NCI-H1092 treated with DMSO at 0.1 percent for 48 hours (cell line): ENCODE measurements around the gene MRPL14.

Source experiments
- DNase-seq: peaks from one replicate; lab custom pipeline; 2025; lab: John Stamatoyannopoulos, UW

MRPL14 gene

DNA sequence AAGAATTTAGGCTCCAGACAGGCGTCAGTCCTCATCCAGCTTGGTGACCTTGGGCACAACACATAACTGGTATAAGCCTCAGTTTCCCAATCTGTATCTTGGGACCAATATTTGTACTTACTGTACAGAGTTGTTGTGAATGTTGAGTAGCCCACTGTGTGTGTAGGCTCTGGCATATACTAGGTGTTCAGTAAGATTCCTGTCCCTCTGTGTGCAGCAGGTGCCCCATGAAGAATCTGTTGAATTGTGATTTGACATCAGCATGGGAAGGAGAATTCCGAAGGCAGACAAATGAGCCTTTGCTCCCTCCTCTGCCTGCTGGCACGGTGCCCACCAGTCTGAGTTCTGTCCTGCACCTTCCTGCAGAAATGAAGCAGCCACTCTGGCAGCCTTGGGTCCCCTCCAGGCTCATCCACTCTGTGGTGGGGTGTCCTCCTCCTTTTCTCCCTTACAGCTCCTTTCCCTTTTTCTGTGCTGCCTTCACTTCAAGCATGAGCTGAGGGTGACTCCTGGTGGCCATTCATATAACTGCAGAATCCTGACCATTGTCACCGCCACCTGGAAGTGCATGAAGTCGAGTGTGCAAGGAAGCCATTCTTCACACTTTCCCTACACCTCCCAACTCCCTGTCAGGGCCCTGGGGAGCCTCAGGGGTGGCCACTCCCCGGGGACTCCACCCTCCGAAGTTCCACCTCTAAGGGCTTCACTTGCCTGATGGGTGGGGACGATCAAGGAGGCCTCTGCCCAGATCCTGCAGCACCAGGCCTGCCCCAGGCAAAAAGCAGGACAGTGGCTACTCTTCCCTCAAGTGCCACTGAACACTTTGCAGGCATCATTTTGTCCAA is 48.2 kb downstream of the MRPL14 start:
- no peak for DNase-seq

DNA sequence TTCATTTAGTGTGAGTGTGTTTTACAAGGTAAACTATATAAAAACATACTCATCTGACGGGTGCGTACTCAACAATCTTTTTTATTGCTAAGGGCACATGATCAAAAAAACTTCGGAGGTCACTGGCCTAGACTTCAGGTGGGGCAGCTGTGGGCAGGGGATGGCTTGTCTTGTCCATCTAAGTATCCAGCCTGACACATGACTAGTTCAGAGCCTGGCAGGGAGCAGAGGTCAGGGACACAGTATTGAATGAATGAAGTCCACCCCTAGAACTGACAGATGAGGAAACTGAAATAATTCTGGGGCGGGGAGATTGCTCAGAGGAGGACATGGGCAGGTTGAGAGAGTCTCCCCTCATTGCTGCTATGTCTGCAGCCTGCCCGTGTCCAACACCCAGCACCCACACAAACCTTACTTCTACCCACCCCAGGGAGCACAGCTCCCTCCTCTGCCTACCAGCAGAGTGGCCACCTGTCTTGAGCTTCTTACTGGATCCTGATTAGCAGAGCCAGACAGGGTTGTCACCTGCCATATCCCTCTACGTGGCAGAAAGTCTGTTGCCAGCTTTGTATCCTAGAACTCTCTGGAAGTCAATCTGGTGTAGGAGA is 48.9 kb downstream of the MRPL14 start:
- DNase-seq: no peak

DNA sequence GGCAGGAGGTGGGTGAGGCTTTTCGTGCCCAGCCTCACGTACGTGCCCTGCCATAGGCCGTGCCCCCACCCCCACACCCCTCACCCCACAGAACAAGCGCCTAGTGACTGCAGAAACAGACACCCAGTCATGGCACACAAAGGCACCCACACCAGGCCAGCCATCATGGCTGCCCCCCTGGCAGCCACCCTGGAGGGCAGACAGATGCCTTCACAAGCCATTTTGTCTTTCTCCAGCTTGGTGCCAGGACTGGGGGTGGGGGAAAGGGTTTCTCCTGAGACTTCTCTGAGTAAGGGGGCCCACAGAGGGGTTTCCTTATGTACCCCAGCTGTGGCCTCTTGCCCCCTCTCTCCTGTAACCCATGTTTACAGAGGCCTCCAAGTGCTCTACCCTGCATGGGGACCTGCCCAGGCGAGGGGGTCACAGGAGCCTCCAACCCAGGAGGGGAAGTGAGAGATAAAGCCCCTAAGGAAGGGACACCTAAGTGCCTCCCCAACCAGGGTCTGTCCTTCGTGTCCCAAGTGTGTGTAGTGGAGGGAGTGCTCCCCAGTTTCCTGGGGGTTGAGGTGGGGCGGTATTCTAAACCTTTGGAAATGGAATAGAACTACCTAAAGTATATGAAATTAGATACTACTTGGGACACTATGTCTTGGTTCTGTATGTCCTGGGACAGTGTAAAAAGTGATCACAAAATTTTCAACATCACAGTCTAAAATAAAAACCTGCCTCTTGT is 49.9 kb downstream of the MRPL14 start:
- no peak for DNase-seq

DNA sequence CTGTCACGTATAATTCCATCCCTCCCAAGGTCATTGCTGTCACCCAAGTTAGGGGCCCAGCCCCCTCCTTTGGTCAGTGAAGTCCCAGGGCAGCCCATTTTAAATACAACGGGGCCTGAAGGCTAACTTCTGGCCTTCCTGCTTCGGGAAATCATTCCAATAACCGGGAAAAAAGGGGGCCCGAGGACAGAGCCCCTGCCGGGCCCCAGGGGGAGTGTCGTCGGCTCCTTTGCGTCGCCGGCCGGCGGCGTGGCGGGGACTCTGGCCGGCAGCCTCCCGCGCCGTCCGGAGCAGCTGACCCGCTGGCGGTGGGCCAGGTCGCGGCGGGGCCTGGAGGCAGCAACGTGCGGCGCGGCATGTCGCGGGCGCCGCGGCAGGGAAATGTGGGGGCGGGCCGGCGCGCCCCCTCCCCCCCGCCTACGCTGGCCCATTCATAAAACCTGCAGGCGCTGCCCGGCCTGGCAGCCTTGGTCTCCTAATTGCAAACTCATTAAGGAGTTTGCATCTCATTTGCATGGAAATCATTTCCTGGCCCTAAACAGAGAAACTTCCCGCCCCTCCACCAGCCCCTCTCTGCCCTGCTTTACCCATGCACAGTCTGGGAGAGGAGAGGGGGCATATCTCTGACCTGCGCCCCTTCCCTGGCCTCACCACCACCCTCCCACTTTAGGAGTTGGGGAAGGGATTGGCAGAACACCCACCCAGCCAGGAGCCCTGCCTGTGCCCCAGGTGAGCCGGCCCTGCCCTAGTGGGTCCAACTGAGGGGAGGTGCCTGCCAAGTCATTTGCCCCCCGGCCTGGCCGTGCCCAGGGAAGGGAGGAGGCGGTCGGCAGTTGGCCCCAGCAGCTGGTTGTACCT is 50.7 kb downstream of the MRPL14 start:
- no peak for DNase-seq

DNA sequence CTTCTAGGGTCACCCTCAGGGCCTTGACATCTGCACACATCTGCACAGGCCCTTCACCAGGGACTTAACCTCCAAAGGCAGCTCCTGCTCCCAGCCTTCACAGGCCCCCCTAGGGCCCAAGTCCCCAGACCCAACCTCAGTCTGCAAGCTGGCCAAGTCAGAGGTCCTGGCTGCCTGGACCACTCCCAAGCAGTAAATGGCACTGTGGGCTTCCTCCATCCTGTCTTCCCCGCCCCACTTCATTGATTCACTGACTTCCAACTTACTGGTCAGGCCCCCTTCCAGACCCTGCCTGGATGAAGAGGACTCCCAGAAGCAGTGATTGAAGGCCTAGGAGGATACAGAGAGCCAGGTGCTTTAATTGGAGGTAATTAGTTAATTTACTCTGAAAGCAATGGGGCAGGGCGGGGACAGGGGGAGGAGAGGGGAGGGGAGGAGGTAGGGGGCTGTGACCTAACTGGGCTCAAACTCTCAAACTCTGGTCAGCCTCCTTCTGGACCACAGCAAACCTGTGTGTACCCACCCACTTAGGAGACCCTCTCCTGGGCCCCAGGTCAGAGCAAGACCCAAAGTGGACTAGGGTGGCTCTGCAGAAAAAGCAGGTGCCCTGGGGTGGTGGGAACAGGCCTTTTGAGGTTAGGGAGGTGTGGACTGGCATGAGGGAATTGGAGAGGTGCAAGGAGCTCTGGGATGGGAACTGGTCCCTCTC is 51.5 kb downstream of the MRPL14 start:
- no peak for DNase-seq

DNA sequence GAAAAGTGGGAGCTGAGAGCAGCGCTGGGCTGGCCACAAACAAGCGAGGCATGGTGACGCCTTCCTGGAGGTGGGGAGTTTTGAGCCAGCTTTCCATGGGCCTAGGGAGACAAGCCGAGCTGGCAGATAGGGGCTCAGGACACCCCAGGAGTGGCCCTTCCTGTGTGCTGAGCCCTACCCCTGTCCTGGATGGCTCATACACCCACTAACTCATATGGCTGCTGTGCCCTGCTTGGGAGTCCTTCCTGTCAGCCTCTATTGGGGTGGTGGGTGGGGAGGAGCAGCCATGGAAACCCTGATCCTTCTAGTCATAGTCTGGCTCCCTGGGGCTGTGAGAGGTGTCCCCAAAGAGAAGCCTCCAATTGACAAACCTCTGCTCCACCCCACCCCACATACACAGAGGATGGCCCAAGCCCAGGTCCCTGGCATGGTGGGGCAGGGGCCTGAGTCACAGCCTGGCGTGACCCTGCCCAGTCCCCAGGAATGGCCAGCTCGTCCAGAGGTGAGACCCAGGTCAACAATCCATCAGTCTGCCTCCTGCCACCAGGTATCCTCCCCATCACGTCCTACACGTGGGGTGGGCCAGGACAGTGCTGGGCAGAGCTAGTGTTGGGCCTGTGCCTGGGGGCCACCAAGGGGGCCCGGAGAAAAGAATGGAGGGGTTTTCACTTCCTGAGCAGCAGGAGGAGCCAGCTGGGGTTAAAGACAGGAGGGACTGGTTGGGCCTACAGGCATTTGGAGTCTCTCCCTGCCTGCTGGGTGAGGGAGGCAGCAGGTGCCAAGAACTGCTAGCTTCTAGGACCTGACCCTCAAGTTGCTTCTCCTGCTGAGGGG is 52.2 kb downstream of the MRPL14 start:
- no peak for DNase-seq

DNA sequence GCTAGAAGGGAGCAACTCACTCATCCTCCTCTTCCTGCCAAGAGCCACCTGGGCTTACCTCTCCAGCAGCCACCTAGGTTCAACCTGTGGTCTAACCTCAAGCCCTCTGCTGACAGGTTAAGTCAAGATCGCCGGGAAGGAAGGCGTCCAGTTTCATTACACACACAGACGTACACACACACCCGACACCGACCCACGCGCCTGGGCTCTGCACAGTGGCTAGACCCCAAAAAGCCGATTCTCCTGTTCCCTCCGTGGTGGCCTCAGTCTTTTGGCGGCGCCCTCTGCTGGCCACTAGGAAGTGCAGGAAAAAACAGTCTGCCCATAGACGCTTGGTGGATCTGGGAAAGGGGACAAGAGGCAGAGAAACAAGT is 52.8 kb downstream of the MRPL14 start:
- no peak for DNase-seq

DNA sequence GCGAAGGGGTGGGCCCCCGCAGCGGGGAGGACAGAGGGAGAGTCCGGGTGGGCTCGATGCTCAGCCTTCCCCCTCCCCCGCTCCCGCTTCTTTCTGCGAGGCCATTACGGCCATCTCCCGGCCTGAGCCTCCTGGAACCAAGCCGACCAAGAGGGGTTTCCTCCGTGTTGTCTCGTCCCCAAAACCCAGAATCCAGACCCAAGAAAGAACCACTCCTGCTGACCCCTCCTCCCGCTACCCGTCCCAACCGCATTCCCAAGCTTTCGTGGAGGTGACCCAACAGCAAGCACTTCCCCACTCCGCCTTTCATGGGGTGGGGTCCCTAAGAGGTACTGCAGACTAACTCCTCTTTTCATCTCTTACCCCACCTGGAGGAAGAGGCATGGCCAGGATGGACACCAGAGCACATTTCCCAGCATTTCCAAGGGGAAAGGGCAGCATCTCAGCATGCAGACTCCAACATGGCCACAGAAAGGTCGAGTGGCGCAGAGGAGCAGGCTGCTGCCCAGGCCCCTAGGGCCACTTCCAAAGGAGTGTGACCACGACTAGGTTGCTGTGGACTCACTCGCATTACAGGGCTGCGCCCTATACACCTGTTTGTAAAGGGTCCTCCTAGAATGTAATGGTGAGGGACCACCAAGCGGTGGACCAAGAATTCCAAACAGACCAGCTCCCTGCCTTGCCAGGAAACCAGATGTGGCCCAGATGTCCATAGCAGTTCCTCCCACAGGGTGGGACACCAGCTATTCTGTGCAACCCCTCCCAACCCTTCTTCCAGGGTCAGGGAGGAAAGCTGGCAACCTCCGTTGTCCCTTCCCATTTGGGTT is 53.4 kb downstream of the MRPL14 start:
- DNase-seq: no peak

DNA sequence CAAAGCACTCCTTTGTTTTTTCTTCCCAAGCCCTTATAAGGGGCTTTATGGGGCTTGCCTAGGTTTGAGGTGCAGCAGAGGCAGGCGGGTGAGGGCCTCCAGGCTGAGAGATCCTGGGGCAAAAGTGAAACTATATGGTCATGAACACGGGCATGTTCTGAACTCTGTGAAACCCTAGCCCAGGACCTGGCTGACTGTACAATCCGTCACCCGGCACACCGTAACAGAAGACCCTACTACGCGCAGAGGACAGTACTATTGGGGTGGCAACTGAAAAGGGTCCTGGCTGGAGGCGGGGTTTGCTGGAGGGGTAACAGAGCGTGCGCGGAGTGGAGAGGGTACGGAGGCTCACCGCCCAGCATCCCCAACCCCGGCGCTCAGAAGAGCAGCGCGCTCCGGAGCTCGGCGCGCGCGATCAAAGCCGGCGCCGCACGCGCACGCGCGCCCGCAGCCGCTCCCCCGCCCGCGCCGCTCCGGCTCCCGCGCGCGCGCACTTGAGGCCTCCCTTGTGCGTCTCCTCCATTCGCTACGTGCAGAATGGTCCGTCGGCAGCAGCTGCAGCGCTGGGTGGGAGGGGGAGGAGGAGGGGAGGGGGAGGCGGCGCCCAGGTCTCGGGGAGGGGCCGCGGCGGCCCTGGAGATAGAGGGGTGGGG is 54.2 kb downstream of the MRPL14 start:
- no peak for DNase-seq

DNA sequence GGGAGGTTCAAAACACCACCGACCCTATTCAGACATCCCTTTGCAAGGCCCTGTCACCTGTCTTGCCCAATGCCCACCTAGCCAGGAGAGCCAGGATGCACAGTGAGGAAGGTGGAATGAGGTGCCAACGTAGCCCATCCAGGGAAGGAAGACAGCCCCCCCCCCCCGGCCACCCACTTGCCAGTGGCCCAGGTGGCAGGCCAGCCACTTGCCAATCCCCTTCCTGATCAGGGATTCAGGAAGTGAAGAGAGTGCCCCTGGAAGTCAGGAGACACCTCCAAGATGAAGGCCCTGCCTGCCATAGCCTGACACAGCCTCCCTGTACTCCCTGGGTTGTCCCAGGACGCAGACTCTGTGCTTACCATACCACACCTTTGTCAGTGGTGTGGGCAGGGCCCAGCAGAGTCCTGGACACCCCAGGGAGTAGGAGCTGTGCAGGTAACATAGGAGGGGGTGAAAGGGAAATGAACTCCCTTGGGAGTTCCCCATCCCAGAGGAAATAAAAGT is 54.7 kb downstream of the MRPL14 start:
- no peak for DNase-seq

DNA sequence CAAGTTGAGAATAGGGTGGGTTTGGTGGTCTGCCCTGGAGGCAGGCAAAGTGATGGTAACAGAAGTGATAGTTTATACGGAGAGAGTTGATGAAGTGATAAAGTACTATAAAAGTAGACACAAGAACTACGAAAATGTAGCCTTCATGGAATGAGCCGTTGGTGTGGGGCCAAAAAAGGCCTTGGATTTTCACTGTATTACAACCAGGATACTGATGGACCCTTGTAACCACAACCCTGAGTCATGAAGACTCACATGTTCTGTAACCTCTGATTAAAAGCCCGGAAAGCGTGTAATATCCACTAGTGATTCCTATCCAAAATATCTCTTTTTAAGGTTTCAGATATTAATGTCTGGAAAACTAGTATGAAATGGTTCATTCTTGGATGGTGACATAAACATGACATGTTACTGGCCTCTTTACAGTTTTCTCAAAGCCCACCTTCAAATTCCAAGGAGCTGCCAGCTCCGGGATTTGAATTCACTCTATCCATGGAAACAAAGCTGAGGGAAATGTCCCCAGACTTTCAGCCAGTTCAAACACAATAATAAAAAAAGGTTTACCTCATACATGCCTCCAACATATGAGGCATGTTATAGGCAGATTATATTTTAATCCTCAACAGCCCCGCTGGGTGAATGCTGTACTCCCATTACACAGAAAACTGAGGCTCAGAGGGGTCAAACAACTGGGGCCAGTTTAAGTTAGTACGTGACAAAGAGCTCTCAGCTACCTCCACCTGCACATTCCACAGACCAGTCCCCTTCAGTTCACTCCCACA is 55.4 kb downstream of the MRPL14 start:
- DNase-seq: no peak

DNA sequence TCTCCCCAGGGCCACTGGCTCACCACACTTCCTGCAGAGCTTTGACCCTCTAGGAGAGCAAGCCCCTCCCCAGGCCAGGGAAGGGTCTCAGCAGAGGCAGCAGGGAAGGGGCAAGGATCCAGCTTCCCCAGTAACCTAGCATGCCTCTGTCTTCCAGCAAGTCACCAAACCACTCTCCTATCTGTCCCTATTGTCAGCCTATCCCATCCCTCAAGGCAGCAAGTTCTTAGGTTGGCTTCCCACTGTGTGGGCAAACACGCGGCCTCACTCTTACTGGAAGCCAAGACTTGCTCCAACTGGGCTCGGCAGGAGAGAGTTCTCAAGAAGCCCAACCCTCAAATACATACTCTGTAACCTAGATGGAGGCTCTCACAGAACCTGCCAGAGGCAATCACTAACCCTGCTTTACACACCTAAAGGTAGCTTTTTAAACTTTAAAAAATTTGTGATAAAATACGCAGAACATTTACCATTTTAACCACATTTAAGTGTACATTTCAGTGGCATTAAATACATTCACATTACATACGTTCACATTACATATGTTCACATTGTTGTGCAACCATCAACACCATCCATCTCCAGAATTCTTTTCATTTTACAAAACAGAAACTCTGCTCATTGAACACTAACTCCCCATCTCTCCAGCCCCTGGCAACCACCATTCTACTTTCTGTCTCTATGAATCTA is 58.5 kb downstream of the MRPL14 start:
- no peak for DNase-seq

DNA sequence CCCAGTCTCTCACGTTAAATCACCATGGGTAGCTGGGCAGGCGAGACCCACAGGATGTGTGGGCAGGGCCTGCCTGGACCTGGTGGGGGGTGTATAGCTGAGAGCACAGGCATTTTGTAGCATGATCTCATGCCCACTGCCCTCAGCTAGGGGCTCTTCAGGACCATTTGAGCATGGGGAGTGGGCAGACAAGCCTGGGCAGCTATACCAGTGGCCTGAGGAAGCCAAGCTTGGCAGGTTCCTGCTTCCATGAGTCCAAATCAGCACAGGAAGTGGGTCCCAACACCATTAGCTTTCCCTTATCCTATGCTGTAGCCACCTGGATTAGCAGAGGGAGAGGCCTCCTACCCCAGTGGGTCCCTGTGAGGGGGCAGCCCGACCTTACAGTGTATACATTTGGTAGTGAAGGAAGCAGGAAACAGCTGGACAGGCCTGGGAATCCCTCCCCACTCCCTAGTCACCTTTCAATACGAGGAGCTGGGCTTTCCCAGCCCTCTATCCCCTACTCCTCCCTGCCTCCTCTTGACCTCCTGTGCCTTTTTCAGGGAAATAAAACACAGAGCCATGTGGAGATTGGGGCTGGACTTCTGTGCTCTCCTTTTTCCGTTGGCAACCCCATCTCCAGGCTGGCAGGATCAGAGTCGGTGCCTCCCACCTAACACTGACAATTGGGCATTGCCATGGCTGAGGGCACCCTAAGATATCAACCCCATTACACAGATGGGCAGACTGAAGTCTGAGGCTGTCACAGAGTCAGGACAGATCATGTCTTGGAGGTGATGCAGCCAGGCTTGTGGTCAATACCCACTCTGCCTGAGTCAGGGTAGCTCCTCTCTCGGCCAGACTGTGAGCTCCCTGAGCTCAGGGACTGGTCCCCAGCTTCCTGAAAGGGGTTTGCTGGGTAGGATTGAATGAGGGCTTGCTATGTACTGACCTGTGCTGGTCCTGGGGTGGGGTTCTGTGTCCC is 59.8 kb downstream of the MRPL14 start:
- DNase-seq: no peak

DNA sequence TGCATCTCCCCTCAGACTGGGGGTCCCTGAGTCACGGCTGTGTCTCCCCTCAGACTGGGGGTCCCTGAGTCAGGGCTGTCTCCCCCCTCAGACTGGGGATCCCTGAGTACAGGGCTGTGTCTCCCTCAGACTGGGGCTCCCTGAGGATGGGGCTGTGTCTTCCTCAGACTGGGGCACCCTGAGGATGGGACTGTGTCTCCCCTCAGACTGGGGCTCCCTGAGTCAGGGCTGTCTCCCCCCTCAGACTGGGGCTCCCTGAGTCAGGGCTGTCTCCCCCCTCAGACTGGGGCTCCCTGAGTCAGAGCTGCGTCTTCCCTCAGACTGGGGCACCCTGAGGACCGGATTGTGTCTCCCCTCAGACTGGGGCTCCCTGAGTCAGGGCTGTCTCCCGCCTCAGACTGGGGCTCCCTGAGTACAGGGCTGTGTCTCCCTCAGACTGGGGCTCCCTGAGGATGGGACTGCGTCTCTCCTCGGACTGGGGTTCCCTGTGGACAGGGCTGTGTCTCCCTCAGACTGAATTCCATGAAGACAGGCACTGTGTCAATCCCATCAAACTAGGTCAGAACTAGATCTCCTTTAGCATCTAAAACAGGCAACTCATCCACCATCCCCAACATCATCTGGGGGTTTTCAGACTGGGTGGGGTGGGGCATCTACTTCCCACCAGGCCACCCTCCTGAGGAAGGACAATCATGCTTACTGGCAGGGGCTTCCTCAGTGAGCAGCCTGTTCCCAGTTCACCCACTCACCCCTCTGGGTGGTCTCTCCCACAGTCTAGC is 60.7 kb downstream of the MRPL14 start:
- DNase-seq: no peak

DNA sequence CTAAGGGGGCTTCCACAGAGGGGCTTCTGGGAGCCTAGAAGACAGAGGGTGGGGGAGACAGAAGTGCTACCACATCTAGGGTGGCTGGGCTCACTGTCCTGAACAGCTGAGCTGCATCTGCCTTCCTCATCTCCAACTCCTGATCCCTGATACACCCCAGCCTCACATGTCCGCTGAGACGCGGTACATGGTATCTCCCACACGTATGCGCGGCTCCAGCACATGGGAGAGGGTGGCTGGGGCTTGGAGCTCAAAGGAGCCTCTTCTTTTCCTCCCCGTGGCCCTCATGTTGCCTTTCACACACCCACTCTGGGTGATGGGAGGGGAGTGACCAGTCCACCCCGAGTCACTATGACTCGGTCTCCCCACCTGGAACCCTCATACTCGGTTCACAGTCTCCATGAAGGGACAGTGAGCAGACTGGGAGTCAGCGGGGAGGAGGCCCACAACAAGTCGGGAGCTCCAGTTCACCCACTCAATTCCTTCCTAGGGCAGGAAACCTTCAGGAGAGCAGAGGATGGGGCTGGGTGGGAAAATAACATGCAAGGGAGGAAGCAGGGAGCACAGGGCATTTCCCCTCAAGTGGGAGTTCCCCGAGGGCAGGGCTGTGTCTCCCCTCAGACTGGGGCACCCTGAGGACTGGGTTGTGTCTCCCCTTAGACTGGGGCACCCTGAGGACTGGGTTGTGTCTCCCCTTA is 61.7 kb downstream of the MRPL14 start:
- no peak for DNase-seq
